HG03175 (cell line): ENCODE measurements around the gene STK38L.
"Not testable (repeated sequence)": the region's sequence is repeated elsewhere in the genome, so short reads cannot be mapped to it uniquely, and the experiment has no call there.

Experiments
- ATAC-seq: cut with Tn5 transposase; IDR thresholded peaks from one replicate; pipeline ENCODE4 v1.9.1; 2021; ENCODE audit warnings: mild to moderate bottlenecking, moderate library complexity; ENCODE audit not compliant: unreplicated experiment

The STK38L gene

GRCh38 chr12:27226407-27226929 is 17.6 kb upstream of the STK38L start:
- no peak for ATAC-seq

GRCh38 chr12:27229367-27229766 is 14.7 kb upstream of the STK38L start:
- no peak for ATAC-seq

- not testable (repeated sequence) for ATAC-seq
Observed at GRCh38 chr12:27231374-27231773, 12.7 kb upstream of the STK38L start.

GRCh38 chr12:27233814-27234213 is 10.3 kb upstream of the STK38L start:
- no peak for ATAC-seq

GRCh38 chr12:27236498-27236897 is 7.6 kb upstream of the STK38L start:
- ATAC-seq: no peak

DNA sequence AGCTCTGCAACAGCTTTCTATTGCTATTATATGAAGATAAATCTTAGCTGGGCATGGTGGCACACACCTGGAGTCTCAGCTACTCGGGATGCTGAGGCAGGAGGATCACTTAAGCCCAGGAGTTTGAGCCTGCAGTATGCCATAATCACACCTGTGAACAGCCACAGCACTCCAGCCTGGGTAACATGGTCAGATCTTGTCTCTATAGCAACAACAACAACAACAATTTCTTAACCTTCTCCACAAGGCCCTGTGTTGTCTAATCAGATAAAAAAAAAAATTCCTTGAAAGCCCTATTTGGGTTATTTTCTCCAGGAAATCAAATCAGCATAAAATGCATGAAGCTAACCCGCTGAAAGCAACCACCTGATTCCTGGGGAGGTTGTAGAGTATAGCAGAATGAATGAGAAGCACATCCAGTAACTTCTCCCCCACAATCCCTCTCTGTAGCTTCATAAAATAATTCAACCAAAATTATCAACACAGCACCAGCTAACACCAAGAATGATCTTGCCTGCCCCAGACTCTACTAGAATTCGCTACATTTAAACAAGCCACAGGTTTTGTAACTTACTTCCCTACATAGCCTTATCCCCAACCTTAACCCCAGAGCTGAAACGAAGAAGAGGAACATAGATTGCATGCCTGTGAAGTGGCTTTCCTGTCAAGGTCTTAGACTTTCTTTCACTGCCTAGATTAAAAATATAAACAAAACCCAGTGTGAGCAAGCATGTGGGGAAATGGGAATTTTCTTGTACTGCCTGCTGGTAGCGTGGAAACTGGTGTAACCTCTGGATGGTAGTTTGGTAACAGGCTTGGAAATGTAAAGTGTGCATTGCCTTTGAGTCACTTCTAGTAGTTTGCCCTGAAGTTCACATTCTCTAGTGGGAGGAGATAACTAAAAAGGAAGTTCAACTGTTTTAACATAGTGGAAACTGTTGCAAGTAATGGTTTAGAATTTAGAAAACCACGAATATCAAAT is 6.0 kb upstream of the STK38L start:
- ATAC-seq: peak; percentile 80

GRCh38 chr12:27243006-27243405 is 1.1 kb upstream of the STK38L start:
- ATAC-seq: no peak

- ATAC-seq: no peak
Observed at GRCh38 chr12:27244689-27245488, 803 bp downstream of the STK38L start.

- no peak for ATAC-seq
Observed at GRCh38 chr12:27246141-27246540, 2.1 kb downstream of the STK38L start.

GRCh38 chr12:27246774-27247173 is 2.7 kb downstream of the STK38L start:
- ATAC-seq: no peak

GRCh38 chr12:27252934-27253333 is 8.8 kb downstream of the STK38L start:
- ATAC-seq: no peak

DNA sequence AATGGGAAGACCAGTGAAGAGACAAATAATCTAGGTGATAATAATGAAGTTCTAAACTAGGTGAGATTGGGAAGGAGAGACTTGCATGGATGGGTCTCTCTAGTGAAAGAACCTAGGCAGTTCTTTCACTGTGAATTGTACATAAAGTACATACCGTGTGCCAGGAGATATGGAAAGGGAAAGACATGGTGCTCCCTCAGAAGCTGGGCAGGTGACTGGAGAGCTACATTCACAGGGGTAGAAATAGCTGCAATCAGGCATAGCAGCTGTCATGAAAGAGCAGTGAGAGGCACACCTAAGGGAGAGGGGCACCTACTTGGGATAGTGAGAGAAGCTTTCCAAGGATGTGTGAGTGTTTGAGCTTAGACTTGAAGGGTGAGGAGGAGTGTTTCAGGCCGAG is 9.3 kb downstream of the STK38L start:
- ATAC-seq: no peak

DNA sequence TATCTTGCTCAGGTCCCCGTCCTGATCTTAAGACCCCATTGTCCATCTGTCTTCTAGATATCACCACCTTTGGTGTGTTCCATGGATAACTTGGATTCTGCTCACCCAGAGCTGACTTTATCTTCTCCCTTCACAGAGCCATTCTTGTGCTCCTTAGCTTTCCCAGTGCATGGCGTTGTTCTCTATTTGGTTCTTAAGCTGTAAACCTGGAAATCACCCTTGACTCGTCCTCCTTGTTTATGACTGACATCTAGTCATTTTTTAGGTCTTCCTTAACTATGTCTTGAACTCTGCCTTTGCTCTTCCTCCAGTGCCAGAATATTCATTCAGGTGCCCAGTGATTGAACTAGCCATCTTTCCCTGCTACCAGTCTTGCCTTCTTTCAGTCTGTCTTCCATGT is 11.7 kb downstream of the STK38L start:
- ATAC-seq: no peak

- ATAC-seq: no peak
Observed at GRCh38 chr12:27257104-27257843, 13.2 kb downstream of the STK38L start.

DNA sequence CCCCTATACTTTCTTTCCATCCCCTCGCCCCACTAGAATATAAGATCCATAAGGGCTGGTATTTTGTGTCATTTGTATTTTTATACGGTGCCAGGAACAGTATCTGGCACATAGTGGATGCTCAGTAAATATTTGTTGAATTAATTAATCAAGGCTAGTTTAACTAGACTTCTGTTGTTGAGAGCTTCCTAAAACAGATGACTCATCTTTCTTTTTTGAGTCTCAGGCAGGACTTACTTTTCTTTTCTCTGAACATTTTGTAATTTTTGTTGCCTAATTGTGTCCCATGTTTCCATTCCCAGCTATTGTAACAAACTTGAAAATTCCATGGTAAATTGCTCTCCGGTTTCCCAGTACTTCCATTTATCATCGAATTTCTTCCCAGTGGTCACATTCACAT is 16.7 kb downstream of the STK38L start:
- ATAC-seq: no peak

DNA sequence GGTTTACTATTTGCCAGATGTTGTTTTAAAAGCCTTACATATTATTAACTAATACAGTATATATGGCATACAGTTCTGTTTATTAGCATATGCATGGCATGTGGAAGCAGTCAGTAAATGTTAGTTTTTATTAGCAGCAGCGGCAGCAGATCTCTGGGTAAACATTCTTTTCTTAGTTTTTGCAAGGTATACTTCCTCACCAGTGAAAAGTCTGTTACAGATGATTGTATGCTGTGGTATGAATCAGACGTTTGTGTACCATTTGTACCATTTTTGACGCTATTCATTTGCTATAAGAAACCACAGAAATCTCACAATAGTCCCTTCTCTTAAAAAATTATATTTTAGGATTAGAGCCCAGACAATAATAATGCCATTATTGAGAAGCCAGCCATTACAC is 17.8 kb downstream of the STK38L start:
- ATAC-seq: no peak

GRCh38 chr12:27270148-27270547 is 26.1 kb downstream of the STK38L start:
- no peak for ATAC-seq

DNA sequence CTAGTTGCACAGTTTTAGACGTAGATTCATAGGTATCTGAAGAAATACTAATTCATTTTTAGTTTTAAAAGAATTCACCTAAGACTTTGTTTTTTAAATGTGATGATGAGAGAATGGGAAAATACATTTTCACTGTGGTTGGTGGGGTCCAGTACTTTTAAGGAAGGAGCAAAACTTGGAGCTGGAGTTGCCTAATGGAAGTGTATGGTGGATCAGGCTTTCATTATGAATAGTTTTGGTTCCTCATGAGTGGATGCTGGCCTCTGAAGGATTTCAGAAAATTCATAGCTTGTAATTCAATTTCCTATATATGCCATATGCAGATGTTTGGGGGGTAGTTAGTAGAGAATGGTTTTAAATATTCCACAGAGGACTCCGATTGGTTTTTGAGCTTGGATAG is 27.1 kb downstream of the STK38L start:
- no peak for ATAC-seq

DNA sequence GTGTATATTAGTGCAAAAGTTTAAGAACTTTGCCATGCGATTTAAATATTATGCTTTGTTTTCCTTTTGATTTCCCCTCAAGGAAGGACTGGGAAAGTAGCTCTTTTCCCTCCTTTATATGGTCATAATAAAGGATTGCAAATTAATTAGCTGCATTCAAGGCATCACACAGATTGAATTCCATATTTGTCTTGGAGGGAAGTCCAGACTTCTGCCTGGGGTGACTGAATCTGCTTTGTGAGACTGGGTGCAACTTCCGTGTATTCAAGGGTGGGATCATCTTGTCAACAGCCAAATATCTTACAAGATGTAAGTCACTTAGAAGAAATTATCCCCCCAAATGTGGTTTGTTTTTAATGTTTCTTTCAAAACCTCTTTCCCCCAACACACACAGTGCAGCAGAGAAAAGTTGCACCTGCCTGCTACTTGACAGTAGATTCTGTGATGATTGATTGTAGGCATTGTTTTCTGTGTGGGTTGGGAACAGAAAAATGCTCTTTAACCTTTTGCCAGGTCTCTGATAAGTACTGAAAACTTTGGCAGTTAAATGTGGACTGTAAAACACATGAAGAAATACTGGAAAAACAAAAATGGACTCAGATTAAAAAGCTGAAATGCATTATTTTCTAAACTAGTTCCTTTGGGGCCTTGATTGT is 28.4 kb downstream of the STK38L start:
- ATAC-seq: no peak

- ATAC-seq: no peak
Observed at GRCh38 chr12:27273114-27273513, 29.0 kb downstream of the STK38L start.
